NT2/D1 (cell line): ENCODE measurements around the gene PARP3.

Experiments used
- DNase-seq: peaks from one replicate; pipeline ENCODE4 v3.0.0-alpha.2; 2011; ENCODE audit warnings: low read depth, low spot score
- H3K27me3 ChIP-seq: 2 replicates; pipeline ENCODE4 v1.6.0; 2011; ENCODE audit warnings: mild to moderate bottlenecking; ENCODE audit not compliant: insufficient read length, insufficient read depth
- H3K36me3 ChIP-seq: 2 replicates; pipeline ENCODE4 v1.6.1; 2011; ENCODE audit warnings: mild to moderate bottlenecking, low read length, mixed read lengths; ENCODE audit not compliant: insufficient read depth, insufficient read length
- H3K4me1 ChIP-seq: 2 replicates; pipeline ENCODE4 v1.5.1; 2011; ENCODE audit not compliant: insufficient read depth, insufficient read length
- H3K4me3 ChIP-seq: 2 replicates; pipeline ENCODE4 v1.5.1; 2011; ENCODE audit warnings: low read depth; ENCODE audit not compliant: insufficient read length
- H3K9ac ChIP-seq: 2 replicates; pipeline ENCODE4 v1.6.0; 2011; ENCODE audit warnings: low read depth; ENCODE audit not compliant: insufficient read length
- H3K9me3 ChIP-seq: 2 replicates; pipeline ENCODE4 v1.5.1; 2011; ENCODE audit warnings: mild to moderate bottlenecking, low read length; ENCODE audit not compliant: insufficient read depth
- SUZ12 ChIP-seq: IDR thresholded peaks from 2 replicates; pipeline ENCODE4 v1.6.1; 2011; ENCODE audit not compliant: insufficient read length, insufficient read depth; ENCODE audit errors: extremely low read depth
- YY1 ChIP-seq: IDR thresholded peaks from 2 replicates; pipeline ENCODE4 v1.6.1; 2011; ENCODE audit not compliant: insufficient read length, insufficient read depth
- ZNF274 ChIP-seq: IDR thresholded peaks from 2 replicates; pipeline ENCODE4 v1.6.1; 2011; ENCODE audit warnings: mild to moderate bottlenecking, low read depth, low read length

PARP3 gene

DNA sequence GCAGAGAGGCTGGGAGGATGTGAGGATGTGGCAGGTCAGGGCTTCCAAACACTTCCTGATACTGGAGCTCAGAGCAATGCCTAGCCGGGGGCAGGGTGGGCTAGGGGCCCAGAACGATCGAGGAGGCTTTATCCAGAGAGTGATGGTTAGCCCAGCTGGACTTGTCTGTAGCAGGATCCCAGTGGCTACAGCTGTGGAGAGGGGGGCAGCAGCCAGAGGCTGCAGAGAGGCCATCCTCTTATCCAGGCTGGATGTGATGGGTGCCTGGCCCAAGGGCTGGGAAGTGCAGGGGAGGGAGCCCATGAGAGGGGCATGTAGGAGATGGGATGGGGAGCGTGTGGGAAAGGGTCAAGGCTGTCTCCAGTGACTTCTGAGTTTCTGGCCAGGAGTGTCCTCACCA is 4.6 kb downstream of the PARP3 start:
- DNase-seq = no peak
- Histone ChIP-seq H3K36me3 (no peaks in the 10 kb centered on the region), H3K4me1 (peaks cover 4% of the 10 kb centered on the region), H3K9me3 (no peaks in the 10 kb centered on the region), H3K27me3 (peaks cover 9% of the 10 kb centered on the region), H3K9ac (no peak overlapping the region), H3K4me3 (no peak overlapping the region)
- TF ChIP-seq SUZ12 = no peak
- no peak for TF ChIP-seq YY1
- TF ChIP-seq ZNF274 = no peak

DNA sequence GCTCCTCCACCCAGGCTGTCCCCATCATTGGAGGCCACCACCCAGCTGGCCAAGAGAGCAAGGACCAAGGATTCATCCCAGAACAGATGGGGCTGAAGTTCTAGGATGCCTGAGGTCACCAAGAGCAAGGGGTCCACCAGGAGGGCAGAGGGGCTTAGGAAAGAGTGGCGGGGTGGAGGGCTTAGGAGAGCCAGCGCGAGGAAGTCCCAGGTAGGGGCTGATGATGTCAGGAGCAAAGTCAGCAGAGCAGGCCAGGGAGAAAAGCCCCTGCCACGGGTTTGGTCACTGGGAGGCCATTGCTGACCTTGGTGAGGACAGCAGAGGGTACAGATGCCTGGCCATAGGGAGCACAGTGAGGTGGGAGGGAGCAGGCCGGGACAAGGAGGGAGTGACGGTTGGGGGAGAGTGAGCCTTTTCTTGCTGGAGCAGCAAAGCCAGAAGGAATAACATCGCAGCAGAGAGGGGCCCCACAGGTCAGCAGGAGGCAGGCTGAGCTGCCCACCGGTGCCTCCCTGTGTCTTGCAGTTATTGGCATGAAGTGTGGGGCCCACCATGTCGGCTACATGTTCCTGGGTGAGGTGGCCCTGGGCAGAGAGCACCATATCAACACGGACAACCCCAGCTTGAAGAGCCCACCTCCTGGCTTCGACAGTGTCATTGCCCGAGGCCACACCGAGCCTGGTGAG is 5.2 kb downstream of the PARP3 start:
- no peak for DNase-seq
- Histone ChIP-seq H3K9me3 (no peaks in the 10 kb centered on the region), H3K36me3 (no peaks in the 10 kb centered on the region), H3K4me3 (no peak overlapping the region), H3K27me3 (peaks cover 13% of the 10 kb centered on the region), H3K4me1 (peaks cover 4% of the 10 kb centered on the region), H3K9ac (no peak overlapping the region)
- TF ChIP-seq ZNF274 = no peak
- TF ChIP-seq SUZ12 = no peak
- no peak for TF ChIP-seq YY1

DNA sequence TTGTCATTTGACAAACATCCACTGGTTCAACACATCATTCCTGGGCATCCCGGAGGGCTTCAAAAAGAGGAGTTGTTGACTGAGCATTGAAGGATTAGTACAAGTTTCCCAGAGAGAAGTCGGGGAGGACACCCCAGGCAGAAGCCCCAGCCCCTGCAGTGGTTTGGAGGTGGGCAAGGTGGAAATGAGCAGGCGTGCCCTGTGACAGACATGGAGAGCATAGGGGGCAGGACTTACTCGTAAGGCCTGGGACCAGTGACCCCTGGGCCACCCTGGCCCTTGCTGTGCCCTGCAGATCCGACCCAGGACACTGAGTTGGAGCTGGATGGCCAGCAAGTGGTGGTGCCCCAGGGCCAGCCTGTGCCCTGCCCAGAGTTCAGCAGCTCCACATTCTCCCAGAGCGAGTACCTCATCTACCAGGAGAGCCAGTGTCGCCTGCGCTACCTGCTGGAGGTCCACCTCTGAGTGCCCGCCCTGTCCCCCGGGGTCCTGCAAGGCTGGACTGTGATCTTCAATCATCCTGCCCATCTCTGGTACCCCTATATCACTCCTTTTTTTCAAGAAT is 5.9 kb downstream of the PARP3 start:
- DNase-seq = no peak
- TF ChIP-seq ZNF274 (no peak), YY1 (no peak)

DNA sequence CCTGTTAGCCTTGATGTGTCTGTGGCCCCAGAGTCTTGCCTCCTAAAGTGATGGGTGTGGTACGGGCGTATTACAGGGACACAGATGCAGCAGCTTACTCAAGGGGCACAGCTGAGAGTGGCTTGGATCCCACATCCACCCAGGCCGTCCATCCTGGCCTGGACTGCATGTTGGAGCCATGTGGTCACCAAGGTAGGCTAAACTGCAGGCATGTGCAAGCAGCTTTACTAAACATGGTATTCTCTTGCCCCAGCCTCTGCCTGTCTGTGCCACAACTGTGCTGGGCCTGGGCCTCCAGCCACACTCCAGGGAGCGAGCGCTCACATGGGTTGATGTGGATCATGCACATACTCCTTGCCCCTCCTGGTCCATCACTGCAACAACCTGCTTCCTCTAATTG is 7.0 kb downstream of the PARP3 start:
- Histone ChIP-seq H3K27me3 (peaks cover 22% of the 10 kb centered on the region), H3K9me3 (no peaks in the 10 kb centered on the region), H3K9ac (no peak overlapping the region), H3K4me3 (no peak overlapping the region), H3K4me1 (peaks cover 4% of the 10 kb centered on the region), H3K36me3 (no peaks in the 10 kb centered on the region)
- TF ChIP-seq ZNF274 = no peak
- no peak for TF ChIP-seq SUZ12
- TF ChIP-seq YY1 = no peak
- no peak for DNase-seq

More for the DNA sequence above, 5.9 kb downstream of the PARP3 start:
- Histone ChIP-seq H3K4me3 (no peak overlapping the region), H3K9ac (no peak overlapping the region), H3K36me3 (no peaks in the 10 kb centered on the region), H3K27me3 (peaks cover 13% of the 10 kb centered on the region), H3K9me3 (no peaks in the 10 kb centered on the region), H3K4me1 (peaks cover 4% of the 10 kb centered on the region)

DNA sequence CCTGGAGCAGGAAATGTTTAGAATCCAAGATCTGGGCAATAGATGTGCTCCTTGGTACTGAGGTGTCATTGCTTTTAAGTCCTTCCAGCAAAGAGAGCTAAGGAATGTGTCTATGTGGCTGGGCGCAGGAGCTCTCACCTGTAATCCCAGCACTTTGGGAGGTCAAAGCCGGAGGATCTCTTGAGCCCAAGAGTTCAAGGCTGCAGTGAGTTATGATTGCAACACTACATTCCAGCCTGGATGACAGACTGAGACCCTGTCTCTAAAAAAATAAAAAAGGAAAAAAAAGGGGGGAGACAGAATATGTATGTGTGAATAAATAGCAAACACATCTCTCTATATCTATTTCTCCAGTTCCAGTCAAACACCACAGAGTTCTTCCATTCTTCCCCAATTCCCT is 8.7 kb downstream of the PARP3 start:
- TF ChIP-seq YY1 (no peak), SUZ12 (no peak)
- H3K9ac ChIP-seq = no peak overlapping the region

DNA sequence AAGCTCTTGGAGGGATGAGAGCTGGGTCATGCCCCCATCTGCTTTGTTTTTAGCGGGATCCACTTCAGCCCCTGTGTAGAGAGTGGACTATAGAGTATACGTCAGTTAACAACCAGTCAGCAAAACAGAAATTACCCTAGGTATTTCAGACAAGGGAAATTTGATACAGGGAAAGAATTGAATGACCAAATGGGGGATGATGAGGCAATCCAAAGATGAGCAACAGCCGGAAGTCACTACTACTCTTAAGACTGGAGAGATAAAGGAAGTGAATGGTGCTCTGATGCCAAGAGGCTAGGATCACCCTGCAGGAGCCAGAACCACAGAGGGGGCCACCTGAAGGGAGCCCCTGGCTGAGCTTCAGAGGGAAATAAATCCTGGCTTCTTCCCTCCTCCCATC is 11.3 kb downstream of the PARP3 start:
- Histone ChIP-seq H3K4me3 (no peak overlapping the region), H3K4me1 (peaks cover 12% of the 10 kb centered on the region), H3K9me3 (no peaks in the 10 kb centered on the region), H3K27me3 (peaks cover 35% of the 10 kb centered on the region), H3K9ac (no peak overlapping the region), H3K36me3 (peaks cover 15% of the 10 kb centered on the region)
- DNase-seq = no peak
- TF ChIP-seq ZNF274 (no peak), SUZ12 (no peak), YY1 (no peak)

More for the DNA sequence above, 8.7 kb downstream of the PARP3 start:
- Histone ChIP-seq H3K4me3 (no peak overlapping the region), H3K4me1 (peaks cover 11% of the 10 kb centered on the region), H3K9me3 (no peaks in the 10 kb centered on the region), H3K36me3 (no peaks in the 10 kb centered on the region), H3K27me3 (peaks cover 35% of the 10 kb centered on the region)
- no peak for DNase-seq

DNA sequence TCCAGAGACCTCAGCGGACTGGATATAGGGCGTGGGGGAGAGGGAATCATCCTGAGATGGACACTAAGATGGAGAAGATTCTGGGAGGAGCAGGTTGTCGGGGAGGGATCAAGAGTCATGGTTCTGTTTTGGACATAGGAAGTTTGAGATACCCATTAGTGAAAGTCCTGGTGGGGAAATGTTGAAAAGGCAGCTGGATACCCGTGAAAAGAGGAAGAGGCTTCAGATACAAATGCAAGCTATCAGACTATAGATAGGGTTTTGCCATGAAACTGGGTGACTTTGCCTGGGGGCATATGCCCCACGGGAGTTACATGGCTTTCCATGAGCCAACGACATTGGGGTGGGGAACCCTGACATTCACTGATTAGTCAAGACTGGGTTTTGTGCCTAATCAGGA is 11.9 kb downstream of the PARP3 start:
- no peak for DNase-seq
- no peak overlapping the region for H3K9ac ChIP-seq
- no peak for TF ChIP-seq ZNF274
- TF ChIP-seq YY1 = no peak
- TF ChIP-seq SUZ12 = no peak
- H3K4me3 ChIP-seq = no peak overlapping the region
- no peaks in the 10 kb centered on the region for H3K9me3 ChIP-seq
- peaks cover 33% of the 10 kb centered on the region for H3K27me3 ChIP-seq
- H3K4me1 ChIP-seq = peaks cover 12% of the 10 kb centered on the region
- H3K36me3 ChIP-seq = peaks cover 21% of the 10 kb centered on the region
